GM10248 (cell line): ENCODE results near the gene FFAR2.

Experiments
- CTCF ChIA-PET: fragments of 300-600 bp; sonication (Branson Sonifier 250); formaldehyde crosslinking; extraction: SDS; loops from one replicate; lab custom pipeline; 2021; ENCODE audit warnings: antibody characterized with exemption; lab: Yijun Ruan, JAX
- POLR2A ChIA-PET: fragments of 350-650 bp; sonication (Branson Sonifier 250); formaldehyde crosslinking; extraction: SDS; loops from one replicate; lab custom pipeline; 2020; ENCODE audit warnings: antibody characterized with exemption; lab: Yijun Ruan, JAX
- DNase-seq: peaks from one replicate; pipeline ENCODE4 v3.0.0; 2012; ENCODE audit errors: extremely low spot score
- CTCF ChIP-seq: IDR thresholded peaks from 2 replicates; pipeline ENCODE4 v1.5.1; 2012; ENCODE audit warnings: mild to moderate bottlenecking, low read depth; ENCODE audit errors: extremely low read depth, missing control alignments, control extremely low read depth

The FFAR2 gene

GRCh38 chr19:35449359-35450043 lies 1.4 kb downstream of the FFAR2 start:
- CTCF ChIA-PET = interaction anchor here (0.7 to 2.3 kb wide), 8 partner anchors 13 to 97 kb away, joined by 3 to 10 read pairs (median 4); no protein-coding TSS in a partner anchor
- no peak for DNase-seq
- no peak for TF ChIP-seq CTCF
- POLR2A ChIA-PET = interaction anchor here (0.7 kb wide), 1 partner anchor 432 kb away, joined by 3 read pairs; no protein-coding TSS in a partner anchor

DNA sequence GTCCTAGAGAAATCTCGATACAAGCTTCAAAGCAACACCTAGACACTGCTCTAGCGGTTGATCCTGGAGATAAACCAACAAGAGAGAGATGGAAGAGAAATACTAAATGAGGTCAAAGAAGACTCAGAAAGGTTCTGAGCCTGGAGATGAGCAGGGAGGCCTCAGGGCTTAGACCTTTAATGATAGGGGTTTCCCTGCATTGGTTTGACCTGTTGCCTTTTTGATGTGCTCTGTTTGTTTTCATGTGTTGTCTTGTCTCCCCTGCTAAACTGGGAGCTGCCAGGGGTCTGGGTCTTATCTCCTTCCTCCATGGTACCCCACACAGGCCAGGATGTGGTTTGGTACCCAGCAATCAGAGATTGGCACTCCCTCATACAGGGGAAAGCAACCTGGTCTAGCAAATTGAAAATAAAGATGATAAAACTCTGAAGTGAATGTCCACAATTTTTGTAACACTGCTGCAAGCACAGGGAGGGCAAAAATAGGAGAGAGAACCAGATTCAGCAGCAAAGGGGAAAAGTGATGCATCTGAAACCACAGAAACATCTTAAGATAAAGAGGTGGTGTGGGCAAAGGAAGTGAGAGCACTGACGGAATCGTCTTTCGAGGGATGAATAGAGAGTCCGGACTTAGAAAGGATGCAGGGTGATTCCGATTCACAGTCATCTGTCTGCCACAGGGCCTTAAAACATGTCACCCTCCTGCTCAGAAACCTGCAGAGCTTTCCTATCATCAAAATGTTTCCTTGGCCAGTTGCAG lies 3.5 kb downstream of the FFAR2 start:
- no peak for TF ChIP-seq CTCF
- peak; percentile 76 for DNase-seq
- ChIA-PET CTCF (interaction anchor here (1.2 to 3.1 kb wide), 10 partner anchors 8 to 99 kb away, joined by 3 to 13 read pairs (median 4); no protein-coding TSS in a partner anchor), POLR2A (interaction anchor here (0.6 to 1.3 kb wide), 3 partner anchors 11 to 75 kb away, joined by 3 to 4 read pairs (median 4); no protein-coding TSS in a partner anchor)

- no peak for TF ChIP-seq CTCF
- ChIA-PET POLR2A (interaction anchor here (0.7 kb wide), 1 partner anchor 66 kb away, joined by 3 read pairs; no protein-coding TSS in a partner anchor), CTCF (interaction anchor here (1.0 to 2.5 kb wide), 6 partner anchors 13 to 78 kb away, joined by 3 to 7 read pairs (median 4); no protein-coding TSS in a partner anchor)
- DNase-seq = no peak
Measured at GRCh38 chr19:35454663-35455062, 6.6 kb downstream of the FFAR2 start.

DNA sequence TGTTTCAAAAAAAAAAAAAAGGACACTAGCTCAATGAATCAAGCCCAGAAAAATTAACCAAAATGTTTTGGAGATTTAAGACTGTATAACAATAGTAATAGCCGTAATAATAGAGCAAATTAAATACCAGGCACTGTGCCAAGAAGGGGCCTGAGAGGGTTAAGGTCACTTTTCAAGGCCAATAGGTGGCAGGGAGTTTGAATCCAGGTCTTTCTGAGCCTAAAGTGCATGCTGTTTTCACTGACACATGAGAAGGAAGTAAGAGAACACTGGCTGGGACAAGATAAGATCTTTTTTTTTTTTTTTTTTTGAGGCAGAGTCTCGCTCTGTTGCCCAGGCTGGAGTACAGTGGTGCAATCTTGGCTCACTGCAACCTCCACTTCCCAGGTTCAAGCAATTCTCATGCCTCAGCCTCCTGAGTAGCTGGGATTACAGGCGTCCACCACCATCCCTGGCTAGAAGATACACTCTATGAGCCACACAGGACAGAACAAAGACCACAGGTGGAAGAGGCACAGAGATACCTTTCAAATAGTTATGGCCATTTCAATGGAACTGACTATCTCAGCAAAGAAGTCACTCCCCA lies 7.7 kb downstream of the FFAR2 start:
- no peak for DNase-seq
- ChIA-PET CTCF (interaction anchor here (1.3 to 5.4 kb wide), 2 partner anchors 13 to 14 kb away, joined by 3 to 36 read pairs; no protein-coding TSS in a partner anchor), POLR2A (interaction anchor here (0.7 kb wide), 1 partner anchor 67 kb away, joined by 3 read pairs; no protein-coding TSS in a partner anchor)
- TF ChIP-seq CTCF = no peak

DNA sequence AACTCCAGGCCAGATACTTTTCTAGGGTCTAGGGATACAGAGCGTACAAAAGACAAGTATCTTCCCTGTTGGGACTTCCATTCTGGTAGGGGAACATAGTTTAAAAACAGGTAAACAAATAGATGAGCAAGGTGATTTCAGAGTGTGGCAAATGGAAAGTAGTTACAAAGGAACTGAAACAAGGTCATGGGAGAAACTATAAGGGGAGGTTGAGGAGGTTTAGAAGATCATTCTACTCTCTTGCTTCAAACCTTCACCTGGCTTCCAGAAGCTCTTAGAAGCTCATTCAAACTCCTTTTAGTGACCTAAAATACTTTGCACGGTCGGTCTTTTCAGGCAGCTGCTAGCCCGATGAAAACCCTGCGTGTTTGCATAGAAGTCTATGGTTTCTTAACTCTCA lies 9.1 kb downstream of the FFAR2 start:
- peak; percentile 58 for DNase-seq
- ChIA-PET CTCF (interaction anchor here (0.9 to 5.4 kb wide), 4 partner anchors 12 to 104 kb away, joined by 5 to 36 read pairs (median 7); no protein-coding TSS in a partner anchor), POLR2A (no interaction called here)
- TF ChIP-seq CTCF = no peak

DNA sequence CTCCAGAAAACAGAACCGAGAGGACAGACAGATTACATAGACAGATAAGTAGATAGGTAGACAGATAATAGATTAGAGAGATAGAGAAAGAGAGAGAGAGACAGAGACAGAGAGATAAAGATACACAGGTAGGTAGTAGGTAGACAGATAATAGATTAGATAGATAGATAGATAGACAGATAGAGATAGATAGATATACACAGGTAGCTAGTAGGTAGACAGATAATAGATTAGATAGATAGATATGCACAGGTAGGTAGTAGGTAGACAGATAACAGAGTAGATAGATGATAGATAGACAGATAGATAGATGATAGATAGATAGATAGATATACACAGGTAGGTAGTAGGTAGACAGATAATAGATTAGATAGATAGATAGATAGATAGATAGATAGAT lies 10.1 kb downstream of the FFAR2 start:
- ChIA-PET POLR2A (no interaction called here), CTCF (interaction anchor here (0.9 to 6.9 kb wide), 3 partner anchors 11 to 105 kb away, joined by 5 to 36 read pairs (median 36); no protein-coding TSS in a partner anchor)
- no peak for DNase-seq
- TF ChIP-seq CTCF = no peak
